ENCODE measurements around the gene SORCS2. TPM values are rescaled to one million over a fixed set of nuclear protein-coding genes. Genes with fewer than 3 reads are reported as not detected.

SORCS2 gene
- total and polyA plus RNA-seq, 2 of the 13 experiments (the other 11 are each of a cell fraction or from before 2014, with no cell fraction given), result 0.82 to 1.0 TPM

DNA sequence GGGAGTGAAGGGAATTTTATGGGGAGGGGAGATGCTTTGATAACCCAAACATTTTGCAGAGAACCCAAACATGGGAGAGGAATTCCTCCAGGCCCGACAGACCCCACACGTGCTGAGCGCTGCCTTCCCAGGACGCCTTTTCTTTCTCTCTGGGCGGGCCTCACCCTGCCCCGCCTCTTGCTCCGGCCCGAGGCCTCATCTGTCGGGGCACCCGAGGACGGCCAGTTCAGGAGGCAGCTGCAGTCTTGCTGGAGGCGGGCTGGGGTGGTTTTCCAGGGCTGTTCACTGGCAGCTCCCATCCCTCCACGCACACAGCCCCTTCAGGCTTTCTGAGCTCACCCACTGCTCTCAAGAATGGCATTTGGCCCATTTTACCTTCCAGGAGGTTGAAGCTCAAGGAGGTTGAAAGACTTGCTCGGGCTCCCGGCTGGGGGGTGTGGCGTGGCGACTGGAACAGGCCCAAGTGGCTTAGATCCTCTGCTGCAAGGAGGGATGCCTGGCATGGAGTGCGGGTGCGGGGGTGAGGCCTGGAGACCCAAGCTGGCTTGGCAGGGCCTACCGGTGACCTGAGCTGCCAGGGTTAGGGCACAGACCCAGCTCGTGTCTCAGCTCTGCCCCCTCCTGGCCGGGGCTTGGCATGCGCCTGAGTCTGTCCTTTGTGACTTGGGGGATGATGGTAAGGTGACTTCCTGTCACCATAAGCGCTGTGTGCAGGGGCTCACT lies 143.2 kb downstream of the SORCS2 start (continued):
- TF ChIP-seq HNRNPL (IDR thresholded peaks at IDR 0.05; ENCODE audit: low read depth, low read length) (peak; percentile 72; the same call in 1 of the 2 replicates), RAD21 (CRISPR knock-in tag; IDR thresholded peaks at IDR 0.05) (0 out of 2 replicates have a peak, but pooled peaks have one; percentile 31), STAG1 (CRISPR knock-in tag; IDR thresholded peaks at IDR 0.05) (peak; percentile 75)

- Histone ChIP-seq H3K9ac (ENCODE audit: insufficient read depth, low read depth, low read length) (no peak overlapping the region), H3K27me3 (ENCODE audit: control insufficient read depth in 1 of 2, insufficient read depth in 2 of 2, low read length in 2 of 2) (peaks cover 10 to 43% of the 10 kb centered on the region in 2 experiments; a peak in 4 of 5 replicates), H4K20me1 (ENCODE audit: insufficient read depth, low read length) (0 out of 2 replicates have a peak, but pooled peaks cover 3% of the 10 kb centered on the region), H2AFZ (ENCODE audit: low read length) (no peak overlapping the region), H3K9me3 (ENCODE audit: low read length) (no peaks in the 10 kb centered on the region), H3K79me2 (ENCODE audit: insufficient read depth, low read length) (no peaks in the 10 kb centered on the region), H3K4me2 (ENCODE audit: low read depth, low read length) (no peak overlapping the region), H3K36me3 (replicated peaks in 1 of 2; ENCODE audit: control insufficient read depth in 1 of 2, insufficient read depth in 2 of 2, low read length in 2 of 2) (no peaks in the 10 kb centered on the region), H3K27ac (ENCODE audit: extremely low read length, insufficient read depth, low read length) (no peak overlapping the region), H3K4me3 (replicated peaks in 1 of 3; ENCODE audit: insufficient read depth in 1 of 3, low read depth in 2 of 3, low read length in 3 of 3) (no peak overlapping the region), H3K4me1 (ENCODE audit: insufficient read depth, low read length) (no peaks in the 10 kb centered on the region)
- TF ChIP-seq RELA (CRISPR knock-in tag; IDR thresholded peaks at IDR 0.05), result no peak
- TF ChIP-seq, protein P1, sequence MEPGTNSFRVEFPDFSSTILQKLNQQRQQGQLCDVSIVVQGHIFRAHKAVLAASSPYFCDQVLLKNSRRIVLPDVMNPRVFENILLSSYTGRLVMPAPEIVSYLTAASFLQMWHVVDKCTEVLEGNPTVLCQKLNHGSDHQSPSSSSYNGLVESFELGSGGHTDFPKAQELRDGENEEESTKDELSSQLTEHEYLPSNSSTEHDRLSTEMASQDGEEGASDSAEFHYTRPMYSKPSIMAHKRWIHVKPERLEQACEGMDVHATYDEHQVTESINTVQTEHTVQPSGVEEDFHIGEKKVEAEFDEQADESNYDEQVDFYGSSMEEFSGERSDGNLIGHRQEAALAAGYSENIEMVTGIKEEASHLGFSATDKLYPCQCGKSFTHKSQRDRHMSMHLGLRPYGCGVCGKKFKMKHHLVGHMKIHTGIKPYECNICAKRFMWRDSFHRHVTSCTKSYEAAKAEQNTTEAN (CRISPR knock-in tag; conservative IDR thresholded peaks at IDR 0.05), result no peak
- TF ChIP-seq, protein P2, sequence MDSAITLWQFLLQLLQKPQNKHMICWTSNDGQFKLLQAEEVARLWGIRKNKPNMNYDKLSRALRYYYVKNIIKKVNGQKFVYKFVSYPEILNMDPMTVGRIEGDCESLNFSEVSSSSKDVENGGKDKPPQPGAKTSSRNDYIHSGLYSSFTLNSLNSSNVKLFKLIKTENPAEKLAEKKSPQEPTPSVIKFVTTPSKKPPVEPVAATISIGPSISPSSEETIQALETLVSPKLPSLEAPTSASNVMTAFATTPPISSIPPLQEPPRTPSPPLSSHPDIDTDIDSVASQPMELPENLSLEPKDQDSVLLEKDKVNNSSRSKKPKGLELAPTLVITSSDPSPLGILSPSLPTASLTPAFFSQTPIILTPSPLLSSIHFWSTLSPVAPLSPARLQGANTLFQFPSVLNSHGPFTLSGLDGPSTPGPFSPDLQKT (CRISPR knock-in tag; IDR thresholded peaks at IDR 0.05; ENCODE audit: borderline replicate concordance), result no peak
- no peak for TF ChIP-seq ZFP36L1 (CRISPR knock-in tag; IDR thresholded peaks at IDR 0.05)
- FAIRE-seq (no peak), ATAC-seq (no peak), DNase-seq (ENCODE audit: low spot score) (no peak)
- POLR2A ChIA-PET, result no interaction called here
- intact Hi-C loops (cut with micrococcal nuclease; ENCODE audit: unreplicated experiment), result loop anchor here (10.0 kb wide), 1 partner anchor 141 kb away; the partner anchor contains the start of gene SORCS2
- 82% methylated on average over 7 of the region's 17 CpGs for WGBS (ENCODE audit: low lambda C conversion rate)
- BruUV-seq (replicated peaks), result no TSS peak
- CTCF ChIA-PET (ENCODE audit: low intra/inter-chr PET ratio, low total read pairs), result interaction anchor here (1.5 kb wide), 1 partner anchor 144 kb away, joined by 13 read pairs; the partner anchor contains the start of gene SORCS2
- in situ Hi-C loops (cut with HindIII; ENCODE audit: extremely low pct_ligation_motif_present, low pct_unique_long_range_greater_than_20kb), result loop anchor here (5.0 kb wide), 1 partner anchor 144 kb away; the partner anchor contains the start of gene SORCS2
These were observed 143.8 kb downstream of the SORCS2 start for GRCh38 chr4:7336067-7336569.
